ENCODE results near the gene OR9Q1. TPM values are rescaled to one million over a fixed set of nuclear protein-coding genes. Genes with fewer than 3 reads are reported as not detected.

The OR9Q1 gene
- total RNA-seq, 1 experiment from 2014 or later = not detected

DNA sequence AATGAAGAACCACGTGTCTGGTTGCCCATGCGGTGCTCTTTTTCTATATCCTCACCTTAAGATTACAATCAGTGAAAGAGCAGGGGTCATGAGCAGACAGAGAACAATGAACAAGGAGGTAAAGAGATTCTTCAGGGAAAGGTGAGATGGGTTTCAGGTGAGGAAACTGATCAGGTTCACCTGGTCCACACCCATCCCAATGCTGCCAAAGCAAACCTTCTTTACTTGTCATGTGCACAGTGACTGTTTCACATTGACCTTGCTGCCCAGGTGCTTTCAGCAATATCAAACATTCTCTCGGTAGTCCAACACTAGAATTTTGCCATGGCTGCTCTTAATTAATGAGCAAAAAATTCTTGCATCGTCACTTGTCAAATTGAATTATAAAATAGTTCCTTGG lies 140.7 kb downstream of the OR9Q1 start:
- no peaks in the 10 kb centered on the region for H3K36me3 ChIP-seq (ENCODE audit: low read depth, low read length)
- no peaks in the 10 kb centered on the region for H3K4me1 ChIP-seq (ENCODE audit: insufficient read depth, low read length)
- H3K9ac ChIP-seq (ENCODE audit: low read length) = no peak overlapping the region
- TF ChIP-seq EZH2 (IDR thresholded peaks at IDR 0.05; ENCODE audit: low read length, unreplicated experiment) (no peak), EZH2phosphoT487 (IDR thresholded peaks at IDR 0.05; ENCODE audit: borderline replicate concordance, low read length) (no peak)
- no peak overlapping the region for H3K27ac ChIP-seq (ENCODE audit: low read length)
- no peak for ATAC-seq
- no peak for DNase-seq
- H3K4me3 ChIP-seq (ENCODE audit: low read length) = no peak overlapping the region
- BruUV-seq (replicated peaks) = no TSS peak
- ChIA-PET CTCF (no interaction called here), POLR2A (ENCODE audit: unreplicated experiment) (no interaction called here)
- no peaks in the 10 kb centered on the region for H3K9me3 ChIP-seq (ENCODE audit: low read length)
- no peak overlapping the region for H3K4me2 ChIP-seq (ENCODE audit: low read length)
- peaks cover 67% of the 10 kb centered on the region for H3K27me3 ChIP-seq (ENCODE audit: low read length)
- intact Hi-C loops (cut with micrococcal nuclease) = no loop called here
- no peaks in the 10 kb centered on the region for H3F3A ChIP-seq (ENCODE audit: low read length, unreplicated experiment)
- H4K20me1 ChIP-seq (ENCODE audit: low read length) = no peaks in the 10 kb centered on the region
- H3K9me2 ChIP-seq (replicated peaks; ENCODE audit: low read length) = no peaks in the 10 kb centered on the region
- no peaks in the 10 kb centered on the region for H3K79me2 ChIP-seq (ENCODE audit: low read length)
- H2AFZ ChIP-seq (ENCODE audit: low read length) = no peak overlapping the region

DNA sequence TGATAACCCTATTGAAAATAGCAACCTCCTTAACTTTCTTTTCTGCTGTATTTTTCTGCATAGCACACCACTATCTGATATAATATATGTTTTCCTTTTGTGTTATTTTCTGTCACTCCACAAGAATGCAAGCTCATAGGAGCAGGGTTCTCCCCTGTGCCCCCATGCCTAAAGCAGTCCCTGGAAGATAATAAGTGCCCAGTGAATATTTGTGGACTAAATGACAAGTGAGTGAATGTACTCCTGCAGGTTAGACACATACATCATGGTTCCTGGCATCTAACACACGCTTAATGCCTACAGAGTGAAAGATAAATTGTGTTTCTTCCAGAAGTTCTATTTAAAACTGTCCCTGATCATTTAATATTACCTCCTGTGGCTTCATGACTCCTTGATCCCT lies 141.3 kb downstream of the OR9Q1 start:
- peaks cover 67% of the 10 kb centered on the region for H3K27me3 ChIP-seq (ENCODE audit: low read length)
- CTCF ChIA-PET = no interaction called here
- no peaks in the 10 kb centered on the region for H3F3A ChIP-seq (ENCODE audit: low read length, unreplicated experiment)
- ATAC-seq = no peak
- no peaks in the 10 kb centered on the region for H3K9me2 ChIP-seq (replicated peaks; ENCODE audit: low read length)
- H3K4me3 ChIP-seq (ENCODE audit: low read length) = no peak overlapping the region
- no peaks in the 10 kb centered on the region for H3K9me3 ChIP-seq (ENCODE audit: low read length)
- intact Hi-C loops (cut with micrococcal nuclease) = no loop called here
- no TSS peak for BruUV-seq (replicated peaks)
- no peak overlapping the region for H2AFZ ChIP-seq (ENCODE audit: low read length)
- H3K36me3 ChIP-seq (ENCODE audit: low read depth, low read length) = no peaks in the 10 kb centered on the region
- no peaks in the 10 kb centered on the region for H3K4me1 ChIP-seq (ENCODE audit: insufficient read depth, low read length)
- no peak for DNase-seq
- no peak overlapping the region for H3K9ac ChIP-seq (ENCODE audit: low read length)
- no peak overlapping the region for H3K27ac ChIP-seq (ENCODE audit: low read length)
- POLR2A ChIA-PET (ENCODE audit: unreplicated experiment) = no interaction called here
- H3K4me2 ChIP-seq (ENCODE audit: low read length) = no peak overlapping the region
- TF ChIP-seq, protein P1, sequence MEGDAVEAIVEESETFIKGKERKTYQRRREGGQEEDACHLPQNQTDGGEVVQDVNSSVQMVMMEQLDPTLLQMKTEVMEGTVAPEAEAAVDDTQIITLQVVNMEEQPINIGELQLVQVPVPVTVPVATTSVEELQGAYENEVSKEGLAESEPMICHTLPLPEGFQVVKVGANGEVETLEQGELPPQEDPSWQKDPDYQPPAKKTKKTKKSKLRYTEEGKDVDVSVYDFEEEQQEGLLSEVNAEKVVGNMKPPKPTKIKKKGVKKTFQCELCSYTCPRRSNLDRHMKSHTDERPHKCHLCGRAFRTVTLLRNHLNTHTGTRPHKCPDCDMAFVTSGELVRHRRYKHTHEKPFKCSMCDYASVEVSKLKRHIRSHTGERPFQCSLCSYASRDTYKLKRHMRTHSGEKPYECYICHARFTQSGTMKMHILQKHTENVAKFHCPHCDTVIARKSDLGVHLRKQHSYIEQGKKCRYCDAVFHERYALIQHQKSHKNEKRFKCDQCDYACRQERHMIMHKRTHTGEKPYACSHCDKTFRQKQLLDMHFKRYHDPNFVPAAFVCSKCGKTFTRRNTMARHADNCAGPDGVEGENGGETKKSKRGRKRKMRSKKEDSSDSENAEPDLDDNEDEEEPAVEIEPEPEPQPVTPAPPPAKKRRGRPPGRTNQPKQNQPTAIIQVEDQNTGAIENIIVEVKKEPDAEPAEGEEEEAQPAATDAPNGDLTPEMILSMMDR (conservative IDR thresholded peaks at IDR 0.05; ENCODE audit: low read depth, low read length) = no peak
- TF ChIP-seq EZH2phosphoT487 (IDR thresholded peaks at IDR 0.05; ENCODE audit: borderline replicate concordance, low read length) (no peak), EZH2 (IDR thresholded peaks at IDR 0.05; ENCODE audit: low read length, unreplicated experiment) (no peak)
- no peaks in the 10 kb centered on the region for H4K20me1 ChIP-seq (ENCODE audit: low read length)
- no peaks in the 10 kb centered on the region for H3K79me2 ChIP-seq (ENCODE audit: low read length)

DNA sequence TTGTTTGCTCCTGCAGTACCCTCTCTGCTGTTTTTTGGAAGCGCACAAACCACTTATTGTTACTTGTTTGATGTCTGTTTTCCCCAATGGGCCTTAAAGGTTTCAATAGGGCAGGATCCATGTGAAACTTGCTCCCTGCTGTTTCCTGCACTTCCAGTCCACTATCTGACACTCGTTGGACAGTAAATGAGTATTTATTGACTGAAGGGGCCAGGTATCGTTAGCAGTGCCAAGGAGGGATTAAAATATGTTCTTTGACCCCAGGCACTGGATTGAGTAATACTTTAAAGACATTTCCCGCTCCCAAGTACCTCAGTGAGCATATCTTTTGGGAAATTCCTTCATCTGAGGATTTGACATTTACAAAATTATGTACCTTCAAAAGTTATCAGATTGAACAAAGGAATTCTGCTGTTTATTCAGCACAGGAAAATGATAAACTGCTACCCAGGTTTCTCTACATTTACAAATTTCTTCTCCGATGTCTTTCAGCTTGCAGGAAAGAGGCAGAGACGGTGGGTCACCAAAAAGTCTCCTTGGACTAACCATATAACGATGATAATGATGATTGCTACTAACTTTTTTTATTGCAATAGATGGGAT lies 141.9 kb downstream of the OR9Q1 start:
- no peaks in the 10 kb centered on the region for H3K9me2 ChIP-seq (replicated peaks; ENCODE audit: low read length)
- no peak overlapping the region for H3K4me2 ChIP-seq (ENCODE audit: low read length)
- BruUV-seq (replicated peaks) = no TSS peak
- ChIA-PET POLR2A (ENCODE audit: unreplicated experiment) (no interaction called here), CTCF (no interaction called here)
- no peak overlapping the region for H3K4me3 ChIP-seq (ENCODE audit: low read length)
- H3K9me3 ChIP-seq (ENCODE audit: low read length) = no peaks in the 10 kb centered on the region
- H4K20me1 ChIP-seq (ENCODE audit: low read length) = no peaks in the 10 kb centered on the region
- H3K27ac ChIP-seq (ENCODE audit: low read length) = no peak overlapping the region
- no peaks in the 10 kb centered on the region for H3K79me2 ChIP-seq (ENCODE audit: low read length)
- intact Hi-C loops (cut with micrococcal nuclease) = no loop called here
- H3K4me1 ChIP-seq (ENCODE audit: insufficient read depth, low read length) = no peaks in the 10 kb centered on the region
- H2AFZ ChIP-seq (ENCODE audit: low read length) = no peak overlapping the region
- H3K9ac ChIP-seq (ENCODE audit: low read length) = no peak overlapping the region
- no peaks in the 10 kb centered on the region for H3F3A ChIP-seq (ENCODE audit: low read length, unreplicated experiment)
- H3K27me3 ChIP-seq (ENCODE audit: low read length) = peaks cover 67% of the 10 kb centered on the region
- TF ChIP-seq, protein P1 (conservative IDR thresholded peaks at IDR 0.05; ENCODE audit: low read depth, low read length) = no peak
- TF ChIP-seq EZH2 (IDR thresholded peaks at IDR 0.05; ENCODE audit: low read length, unreplicated experiment) = no peak
- no peak for TF ChIP-seq EZH2phosphoT487 (IDR thresholded peaks at IDR 0.05; ENCODE audit: borderline replicate concordance, low read length)
- ATAC-seq (no peak), DNase-seq (no peak)
- no peaks in the 10 kb centered on the region for H3K36me3 ChIP-seq (ENCODE audit: low read depth, low read length)
